HG03439 (cell line): ENCODE data around the gene RASSF1.

Experiments used
- ATAC-seq: cut with Tn5 transposase; IDR thresholded peaks from one replicate; pipeline ENCODE4 v1.9.1; 2021; ENCODE audit warnings: mild to moderate bottlenecking, moderate library complexity; ENCODE audit not compliant: unreplicated experiment

RASSF1 gene

DNA sequence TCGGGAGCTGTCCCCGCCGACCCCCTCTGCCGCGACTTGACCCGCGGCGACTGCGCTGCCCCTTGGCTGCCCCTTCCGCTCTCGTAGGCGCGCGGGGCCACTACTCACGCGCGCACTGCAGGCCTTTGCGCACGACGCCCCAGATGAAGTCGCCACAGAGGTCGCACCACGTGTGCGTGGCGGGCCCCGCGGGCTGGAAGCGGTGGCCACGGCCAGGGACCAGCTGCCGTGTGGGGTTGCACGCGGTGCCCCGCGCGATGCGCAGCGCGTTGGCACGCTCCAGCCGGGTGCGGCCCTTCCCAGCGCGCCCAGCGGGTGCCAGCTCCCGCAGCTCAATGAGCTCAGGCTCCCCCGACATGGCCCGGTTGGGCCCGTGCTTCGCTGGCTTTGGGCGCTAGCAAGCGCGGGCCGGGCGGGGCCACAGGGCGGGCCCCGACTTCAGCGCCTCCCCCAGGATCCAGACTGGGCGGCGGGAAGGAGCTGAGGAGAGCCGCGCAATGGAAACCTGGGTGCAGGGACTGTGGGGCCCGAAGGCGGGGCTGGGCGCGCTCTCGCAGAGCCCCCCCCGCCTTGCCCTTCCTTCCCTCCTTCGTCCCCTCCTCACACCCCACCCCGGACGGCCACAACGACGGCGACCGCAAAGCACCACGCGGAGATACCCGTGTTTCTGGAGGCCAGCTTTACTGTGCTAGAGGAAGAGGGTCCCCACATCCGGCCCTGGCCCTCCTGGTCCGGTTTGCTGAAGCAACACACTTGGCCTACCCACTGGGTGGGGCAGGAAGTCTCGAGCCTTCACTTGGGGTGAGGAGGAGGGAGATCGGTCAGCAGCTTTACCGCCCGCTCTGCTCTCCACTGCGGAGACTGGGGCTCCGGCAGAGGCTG is at the start of gene RASSF1:
RASSF1 (minus strand) TSS at position 389 of the 882 bp plus-strand sequence; CDS start at position 358, 31 bp downstream.
- no peak for ATAC-seq

GRCh38 chr3:50389414-50389767 is 48.8 kb upstream of the RASSF1 start:
- no peak for ATAC-seq

- ATAC-seq, result no peak
Measured at GRCh38 chr3:50388720-50389413, 48.2 kb upstream of the RASSF1 start.

DNA sequence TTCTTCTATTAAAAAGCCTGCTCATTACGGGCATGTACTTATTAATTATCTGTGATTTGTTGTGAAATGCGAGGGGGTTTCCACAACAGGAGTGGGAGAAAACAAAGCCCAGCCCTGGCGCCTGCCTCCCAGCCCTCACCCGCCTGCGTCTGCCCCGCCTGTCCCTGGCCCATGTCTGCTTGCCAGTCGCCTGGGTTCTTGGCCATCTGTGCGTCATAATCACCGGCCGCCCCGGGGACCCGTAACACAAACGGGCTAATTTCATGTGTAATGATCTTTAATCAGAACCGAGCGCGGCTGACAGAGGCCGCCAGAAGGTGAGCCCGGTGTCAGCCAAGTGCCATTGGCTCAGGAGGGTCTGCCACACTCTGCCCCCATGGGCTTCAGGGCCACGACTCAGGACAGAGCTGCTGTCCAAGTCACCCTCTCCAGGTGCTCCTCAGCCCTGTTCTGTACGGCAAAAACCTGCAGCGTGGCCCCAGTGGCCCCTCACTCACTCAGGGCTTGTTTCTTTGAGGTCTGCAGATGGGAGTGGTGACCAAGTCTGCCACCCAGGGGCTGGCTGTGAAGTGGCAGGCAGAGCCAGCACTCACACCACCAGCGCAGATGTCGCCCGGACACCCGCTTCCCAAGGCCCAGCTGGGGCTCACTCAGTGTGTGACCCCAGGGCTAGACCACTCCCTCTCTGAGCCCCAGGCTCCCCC is 47.5 kb upstream of the RASSF1 start:
- no peak for ATAC-seq

GRCh38 chr3:50385754-50386153 is 45.1 kb upstream of the RASSF1 start:
- ATAC-seq, result no peak

- ATAC-seq, result no peak
Measured at GRCh38 chr3:50383750-50384149, 43.1 kb upstream of the RASSF1 start.

GRCh38 chr3:50382722-50383121 is 42.1 kb upstream of the RASSF1 start:
- no peak for ATAC-seq

DNA sequence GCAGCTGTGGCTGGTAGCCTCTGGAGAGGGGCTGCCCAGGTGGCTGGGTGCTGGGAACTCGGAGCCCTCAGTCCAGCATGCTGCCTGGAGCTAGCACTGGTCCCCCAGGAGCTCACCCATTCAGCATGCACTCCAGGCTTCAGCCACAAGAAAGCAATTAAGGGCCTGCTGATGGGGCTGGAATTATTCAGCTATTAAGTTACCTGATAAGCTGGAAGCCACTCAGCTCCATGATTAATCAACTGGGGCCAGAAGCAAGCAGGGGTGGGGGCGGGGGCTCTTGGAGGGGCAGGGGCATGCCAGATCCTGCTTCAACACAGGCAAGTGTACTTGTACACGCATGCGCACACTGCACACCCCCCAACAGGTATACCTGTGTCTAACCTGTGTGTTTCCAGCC is 40.7 kb upstream of the RASSF1 start:
- ATAC-seq, result no peak

GRCh38 chr3:50380405-50381085 is 39.9 kb upstream of the RASSF1 start:
- no peak for ATAC-seq

DNA sequence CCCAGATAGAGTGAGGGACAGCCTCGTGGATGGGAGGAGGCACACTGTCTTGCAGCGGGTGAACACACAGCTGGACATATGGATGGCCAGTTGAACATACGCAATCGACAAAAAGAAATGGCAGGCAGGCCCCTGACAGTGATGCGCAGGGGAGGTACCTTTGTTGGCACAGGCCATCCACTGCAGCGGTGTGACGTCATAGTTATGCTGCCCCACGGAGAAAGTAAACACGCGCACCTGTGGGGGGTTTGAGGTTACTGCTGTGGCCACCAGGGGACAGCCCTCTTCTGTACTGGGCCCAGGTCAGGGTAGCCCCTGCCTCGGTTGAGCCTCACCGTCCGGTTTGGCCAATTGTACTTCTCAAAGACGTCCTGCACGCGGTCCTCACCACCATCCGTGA is 38.1 kb upstream of the RASSF1 start:
- no peak for ATAC-seq

DNA sequence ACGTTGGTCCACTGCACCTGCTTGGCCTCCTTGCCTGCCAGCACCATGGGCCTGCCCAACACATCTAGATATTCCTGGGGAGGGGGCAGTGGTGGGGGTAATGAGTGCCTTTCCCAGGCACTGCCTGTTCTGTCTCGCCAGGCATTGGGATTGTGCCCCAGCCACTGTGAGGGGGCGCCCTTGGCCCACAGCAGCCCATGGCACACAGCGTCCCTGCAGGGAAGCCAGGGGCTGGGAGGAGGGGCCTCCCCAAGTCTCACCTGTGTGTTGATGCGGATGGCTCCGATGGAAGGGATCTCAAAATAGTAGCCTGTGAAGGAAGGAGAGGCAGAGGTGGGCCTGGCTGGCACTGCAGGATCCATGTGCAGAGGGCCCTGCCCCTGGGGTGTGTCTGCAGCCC is 37.4 kb upstream of the RASSF1 start:
- no peak for ATAC-seq

DNA sequence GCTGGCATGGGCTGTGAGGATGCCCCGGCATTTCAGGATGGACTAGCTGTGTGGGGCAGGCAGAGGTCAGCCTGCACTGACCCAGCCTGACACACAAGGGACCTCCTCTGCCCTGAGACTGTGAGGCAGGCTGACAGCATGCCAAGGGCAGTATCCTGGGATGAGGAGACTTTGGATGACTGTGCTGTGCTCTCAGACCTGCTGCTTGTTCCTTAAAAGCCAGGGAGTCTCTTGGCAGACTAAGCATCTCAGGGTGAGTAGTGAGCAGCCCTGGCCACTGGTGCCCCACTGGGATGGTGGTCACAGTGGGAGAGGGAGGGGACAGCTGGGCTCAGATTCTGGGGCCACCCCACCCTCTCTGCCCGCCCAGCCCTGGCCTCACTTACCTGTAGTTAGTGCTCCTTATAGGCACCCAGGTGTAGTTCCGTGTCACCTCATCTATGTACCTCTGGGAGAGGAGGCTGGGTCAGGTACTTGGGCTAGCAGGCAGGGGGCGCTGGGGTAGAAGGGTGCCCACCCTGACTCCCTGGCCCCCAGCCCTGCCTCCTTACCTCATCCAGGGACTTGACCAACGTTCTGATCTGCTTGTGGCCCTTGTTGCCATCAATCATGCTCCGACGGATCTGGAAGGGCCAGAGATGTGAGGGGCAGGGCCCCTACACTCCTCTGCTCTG is 34.8 kb upstream of the RASSF1 start:
- ATAC-seq, result no peak

- no peak for ATAC-seq
Measured at GRCh38 chr3:50374363-50375257, 34.0 kb upstream of the RASSF1 start.

- ATAC-seq, result no peak
Measured at GRCh38 chr3:50373146-50374051, 32.8 kb upstream of the RASSF1 start.

DNA sequence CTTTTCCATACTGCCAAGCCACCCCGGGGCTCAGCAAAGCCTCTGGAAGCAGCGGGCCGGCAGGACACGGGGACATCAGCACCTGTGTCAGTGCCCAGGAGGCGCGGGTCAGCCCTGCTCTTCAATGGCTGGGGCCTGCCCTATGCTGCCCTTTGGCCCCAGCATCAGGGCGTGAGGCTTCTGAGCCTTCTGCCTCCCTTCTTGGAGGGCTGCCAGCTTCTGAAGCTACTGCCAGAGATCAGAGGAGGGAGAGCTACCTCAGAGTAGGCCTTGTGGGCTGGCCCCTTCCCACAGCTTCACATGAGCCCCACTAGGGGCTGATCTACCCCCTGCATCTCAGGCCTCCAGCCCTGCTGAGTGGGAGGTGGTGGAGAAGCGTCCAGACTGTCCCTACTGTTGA is 31.7 kb upstream of the RASSF1 start:
- ATAC-seq, result no peak

- no peak for ATAC-seq
Measured at GRCh38 chr3:50371133-50371685, 30.6 kb upstream of the RASSF1 start.

DNA sequence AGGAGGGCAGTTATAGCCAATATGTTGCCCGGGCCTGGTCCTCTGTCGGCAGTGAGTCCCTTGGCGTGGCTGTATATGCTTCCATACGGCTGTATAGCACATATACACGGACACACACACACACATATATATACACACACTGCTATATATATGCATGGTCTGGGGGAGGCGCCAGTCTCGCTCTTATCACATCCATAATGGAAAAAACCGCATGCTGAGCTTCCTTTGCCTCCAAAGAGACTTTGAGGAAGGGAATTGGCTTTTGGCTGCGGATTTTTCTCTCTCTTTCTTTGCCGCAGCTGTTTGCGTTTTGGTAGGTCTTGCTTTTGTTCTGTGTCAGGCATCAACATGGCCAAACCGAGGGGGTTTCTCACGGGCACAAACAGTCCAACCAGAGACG is 30.0 kb upstream of the RASSF1 start:
- ATAC-seq, result no peak

GRCh38 chr3:50369012-50369670 is 28.5 kb upstream of the RASSF1 start:
- no peak for ATAC-seq
